Activated B cell treated with CpG ODN at 0.5 μM for 24 hours (primary cell): ENCODE data around the gene TXK. TPM values are rescaled to one million over a fixed set of nuclear protein-coding genes. Genes with fewer than 3 reads are reported as not detected.

Experiments used
- ATAC-seq: fragments of 200-7000 bp; cut with Tn5 transposase; one replicate; pipeline ENCODE4 v1.10.0; 2021; ENCODE audit warnings: low read depth, mild to moderate bottlenecking, moderate library complexity
- CTCF ChIA-PET: fragments of 350-600 bp; sonication (Branson Sonifier 250); formaldehyde crosslinking; loops from one replicate; lab custom pipeline; 2021; ENCODE audit warnings: antibody characterized with exemption; lab: Charles Lee
- POLR2A ChIA-PET: fragments of 350-600 bp; sonication (Branson Sonifier 250); formaldehyde crosslinking; loops from one replicate; lab custom pipeline; 2021; ENCODE audit warnings: antibody characterized with exemption; lab: Charles Lee
- DNase-seq: peaks from one replicate; pipeline ENCODE4 v3.0.0; 2022
- H3K27ac Mint-ChIP-seq: one replicate; pipeline ENCODE4 v1.8.0; 2020; ENCODE audit warnings: mixed read lengths
- H3K27me3 Mint-ChIP-seq: one replicate; pipeline ENCODE4 v1.8.0; 2021; ENCODE audit warnings: mixed read lengths
- H3K36me3 Mint-ChIP-seq: one replicate; pipeline ENCODE4 v1.8.0; 2021; ENCODE audit warnings: low read depth, mixed read lengths
- H3K4me1 Mint-ChIP-seq: one replicate; pipeline ENCODE4 v1.8.0; 2021; ENCODE audit warnings: mixed read lengths
- H3K4me3 Mint-ChIP-seq: one replicate; pipeline ENCODE4 v1.8.0; 2020; ENCODE audit warnings: mild to moderate bottlenecking, mixed read lengths
- H3K9me3 Mint-ChIP-seq: one replicate; pipeline ENCODE4 v1.8.0; 2020; ENCODE audit warnings: mixed read lengths
- intact Hi-C: fragments of 100-400 bp; cut with micrococcal nuclease; formaldehyde crosslinking; loops from one replicate; pipeline ENCODE4 v1.15.1; 2024
- total RNA-seq: library from RNA; stranded (reverse); gene quantifications from 2 replicates; pipeline ENCODE4 v1.2.3, GENCODE V29; 2022
- TF ChIP-seq, protein P1 (sequence below): fragments of 200-600 bp; IDR thresholded peaks from one replicate; pipeline ENCODE4 v1.8.0; 2022; ENCODE audit warnings: antibody characterized with exemption, mild to moderate bottlenecking

TXK gene
- total RNA-seq, 1 donor from 2014 or later, result 1.7 TPM

DNA sequence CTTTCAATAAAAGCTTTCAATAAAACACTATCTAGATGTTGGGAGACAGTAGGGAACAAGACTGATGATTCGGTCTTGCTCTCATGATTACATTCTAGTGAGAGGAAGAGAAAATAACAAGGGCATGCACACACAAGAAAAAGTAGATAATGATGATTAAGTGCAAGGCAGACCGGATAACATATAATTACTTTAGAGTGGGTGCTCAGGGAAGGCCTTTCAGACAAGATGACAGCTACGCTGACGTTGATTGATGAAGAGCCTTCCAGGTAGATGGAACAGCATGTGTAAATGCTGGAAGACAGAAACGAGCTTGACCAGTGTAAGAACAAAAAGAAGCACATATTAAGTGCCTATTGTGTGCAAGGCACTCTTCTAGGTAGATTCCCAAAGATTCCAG lies 43.4 kb downstream of the TXK start:
- Mint-ChIP-seq H3K27ac (no peak overlapping the region), H3K4me1 (no peaks in the 10 kb centered on the region), H3K27me3 (peaks cover 2% of the 10 kb centered on the region), H3K9me3 (no peaks in the 10 kb centered on the region), H3K36me3 (no peaks in the 10 kb centered on the region), H3K4me3 (no peak overlapping the region)
- POLR2A ChIA-PET, result no interaction called here
- ATAC-seq, result no peak
- DNase-seq, result no peak
- CTCF ChIA-PET, result interaction anchor here (1.0 to 9.8 kb wide), 3 partner anchors 57 to 422 kb away, joined by 4 to 127 read pairs (median 90); no protein-coding TSS in a partner anchor
- TF ChIP-seq, protein P1, sequence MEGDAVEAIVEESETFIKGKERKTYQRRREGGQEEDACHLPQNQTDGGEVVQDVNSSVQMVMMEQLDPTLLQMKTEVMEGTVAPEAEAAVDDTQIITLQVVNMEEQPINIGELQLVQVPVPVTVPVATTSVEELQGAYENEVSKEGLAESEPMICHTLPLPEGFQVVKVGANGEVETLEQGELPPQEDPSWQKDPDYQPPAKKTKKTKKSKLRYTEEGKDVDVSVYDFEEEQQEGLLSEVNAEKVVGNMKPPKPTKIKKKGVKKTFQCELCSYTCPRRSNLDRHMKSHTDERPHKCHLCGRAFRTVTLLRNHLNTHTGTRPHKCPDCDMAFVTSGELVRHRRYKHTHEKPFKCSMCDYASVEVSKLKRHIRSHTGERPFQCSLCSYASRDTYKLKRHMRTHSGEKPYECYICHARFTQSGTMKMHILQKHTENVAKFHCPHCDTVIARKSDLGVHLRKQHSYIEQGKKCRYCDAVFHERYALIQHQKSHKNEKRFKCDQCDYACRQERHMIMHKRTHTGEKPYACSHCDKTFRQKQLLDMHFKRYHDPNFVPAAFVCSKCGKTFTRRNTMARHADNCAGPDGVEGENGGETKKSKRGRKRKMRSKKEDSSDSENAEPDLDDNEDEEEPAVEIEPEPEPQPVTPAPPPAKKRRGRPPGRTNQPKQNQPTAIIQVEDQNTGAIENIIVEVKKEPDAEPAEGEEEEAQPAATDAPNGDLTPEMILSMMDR, result no peak
- intact Hi-C loops, result no loop called here

DNA sequence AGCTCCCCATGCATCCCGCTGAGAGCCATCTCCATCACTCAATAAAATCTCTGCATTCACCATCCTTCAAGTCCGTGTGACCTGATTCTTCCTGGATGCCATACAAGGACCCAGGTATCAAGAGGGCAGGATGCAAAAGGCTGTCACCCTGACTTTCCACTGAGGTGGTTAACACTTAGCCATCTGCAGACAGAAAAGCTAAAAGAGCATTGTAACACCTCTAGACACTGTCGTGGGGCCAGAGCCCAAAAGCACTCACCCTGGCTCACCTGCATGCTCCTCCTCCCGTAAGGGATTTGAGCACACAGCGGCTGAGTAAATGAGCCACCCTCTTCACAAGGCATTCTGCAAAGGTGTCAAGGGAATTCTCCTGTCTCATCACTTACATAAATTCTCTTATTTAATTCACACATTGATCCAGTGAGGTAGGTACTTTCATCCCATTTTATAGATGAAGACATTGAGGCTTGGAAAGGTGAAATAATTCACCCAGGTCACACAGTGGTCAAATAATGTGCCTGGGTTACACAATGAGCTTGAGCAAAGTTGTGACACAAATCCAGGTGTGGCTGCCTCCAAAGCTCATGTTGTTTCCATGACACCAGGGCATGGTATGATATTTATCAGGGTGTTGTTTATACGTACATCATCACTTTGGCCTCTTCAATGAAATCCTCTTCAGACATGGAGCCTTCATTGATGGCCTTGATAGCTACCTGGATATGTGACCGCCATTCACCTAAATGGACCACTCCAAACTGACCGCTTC lies 48.0 kb downstream of the TXK start:
- ChIA-PET POLR2A (no interaction called here), CTCF (interaction anchor here (1.0 to 9.8 kb wide), 6 partner anchors 38 to 152 kb away, joined by 4 to 127 read pairs (median 12); no protein-coding TSS in a partner anchor)
- Mint-ChIP-seq H3K36me3 (no peaks in the 10 kb centered on the region), H3K9me3 (no peaks in the 10 kb centered on the region), H3K27ac (no peak overlapping the region), H3K4me1 (no peaks in the 10 kb centered on the region), H3K27me3 (peaks cover 5% of the 10 kb centered on the region), H3K4me3 (no peak overlapping the region)
- DNase-seq, result no peak
- ATAC-seq, result no peak
- TF ChIP-seq, protein P1, result no peak
- intact Hi-C loops, result loop anchor here (2.0 kb wide), 2 partner anchors 55 to 151 kb away; no protein-coding TSS in a partner anchor

DNA sequence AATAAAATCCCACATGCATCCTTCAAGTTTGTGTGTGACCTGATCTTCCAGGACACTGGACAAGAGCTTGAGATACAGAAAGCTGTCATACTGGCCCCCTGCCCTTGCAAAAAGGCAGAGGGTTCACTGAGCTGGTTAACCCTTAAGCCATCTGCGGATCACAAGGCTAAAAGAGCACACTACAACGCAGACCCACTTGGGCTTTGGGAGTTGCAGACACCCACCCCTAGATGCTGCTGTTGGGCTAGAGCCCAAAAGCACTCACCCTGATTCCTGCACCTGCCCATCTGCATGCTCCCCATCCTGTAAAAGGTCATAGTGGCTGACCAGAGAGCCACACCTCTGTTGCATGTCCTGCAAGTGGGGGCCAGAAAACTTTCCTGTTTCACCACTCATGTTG lies 51.1 kb downstream of the TXK start:
- POLR2A ChIA-PET, result no interaction called here
- CTCF ChIA-PET, result interaction anchor here (9.5 to 9.8 kb wide), 2 partner anchors 49 to 80 kb away, joined by 90 to 127 read pairs; no protein-coding TSS in a partner anchor
- Mint-ChIP-seq H3K36me3 (no peaks in the 10 kb centered on the region), H3K4me3 (no peak overlapping the region), H3K4me1 (no peaks in the 10 kb centered on the region), H3K9me3 (no peaks in the 10 kb centered on the region), H3K27ac (no peak overlapping the region), H3K27me3 (peaks cover 5% of the 10 kb centered on the region)
- ATAC-seq (no peak), DNase-seq (no peak)
- intact Hi-C loops, result no loop called here
- TF ChIP-seq, protein P1, result no peak

DNA sequence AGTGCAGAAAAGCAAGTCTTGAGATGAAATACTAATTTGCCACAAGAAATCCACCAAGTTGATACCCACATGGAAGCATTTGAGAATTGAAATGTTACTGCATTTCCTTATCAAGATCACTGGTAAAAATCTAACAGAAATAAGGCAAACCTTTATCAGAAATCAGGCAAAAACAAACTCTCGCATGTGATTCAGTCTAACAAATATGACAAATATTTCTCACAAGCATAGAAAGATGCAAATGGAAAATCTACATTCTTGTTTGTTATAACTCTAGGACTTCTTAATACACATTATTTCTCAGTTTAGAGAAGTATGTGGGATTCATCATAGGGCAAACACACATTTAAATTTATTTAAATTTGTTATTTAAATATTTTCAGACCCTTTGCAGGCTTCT lies 52.9 kb downstream of the TXK start:
- Mint-ChIP-seq H3K36me3 (no peaks in the 10 kb centered on the region), H3K27ac (no peak overlapping the region), H3K4me1 (no peaks in the 10 kb centered on the region), H3K27me3 (peaks cover 5% of the 10 kb centered on the region), H3K4me3 (no peak overlapping the region), H3K9me3 (no peaks in the 10 kb centered on the region)
- intact Hi-C loops, result no loop called here
- ATAC-seq (no peak), DNase-seq (no peak)
- ChIA-PET CTCF (no interaction called here), POLR2A (no interaction called here)
- TF ChIP-seq, protein P1, result no peak

DNA sequence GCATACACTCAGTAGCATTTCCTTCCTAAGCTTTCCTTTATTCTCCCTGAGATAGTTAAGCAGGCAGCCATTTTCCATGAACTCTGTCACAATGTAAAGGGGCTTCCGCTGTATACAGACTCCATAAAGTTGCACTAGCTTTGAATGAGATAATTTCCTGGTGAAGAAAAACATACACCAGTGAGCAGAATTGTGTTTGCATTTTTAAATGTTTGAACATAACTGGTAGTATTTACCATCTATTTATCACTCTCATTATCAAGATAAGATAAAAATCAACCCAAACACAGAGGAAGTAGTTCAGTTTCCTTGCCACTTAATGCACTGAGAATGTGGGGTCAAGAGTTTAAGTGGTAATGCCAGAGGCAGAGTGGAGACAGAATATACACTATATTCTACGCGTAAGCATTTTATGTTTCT lies 54.1 kb downstream of the TXK start:
- no peaks in the 10 kb centered on the region for H3K36me3 Mint-ChIP-seq
- TF ChIP-seq, protein P1, result no peak
- no peaks in the 10 kb centered on the region for H3K27me3 Mint-ChIP-seq
- intact Hi-C loops, result no loop called here
- CTCF ChIA-PET, result interaction anchor here (0.7 kb wide), 1 partner anchor 53 kb away, joined by 3 read pairs; no protein-coding TSS in a partner anchor
- H3K9me3 Mint-ChIP-seq, result no peaks in the 10 kb centered on the region
- no peak for DNase-seq
- no peak for ATAC-seq
- POLR2A ChIA-PET, result no interaction called here
- H3K4me1 Mint-ChIP-seq, result no peaks in the 10 kb centered on the region
- H3K27ac Mint-ChIP-seq, result no peak overlapping the region
- H3K4me3 Mint-ChIP-seq, result no peak overlapping the region
